Hepatocyte (in vitro differentiated cells): ENCODE measurements around the gene ART1. TPM values are rescaled to one million over a fixed set of nuclear protein-coding genes. Genes with fewer than 3 reads are reported as not detected.

Source experiments
- DNase-seq: peaks from one replicate; pipeline ENCODE4 v3.0.0-alpha.2; 2016; ENCODE audit warnings: low spot score
- H2AFZ ChIP-seq: fragments of 200-600 bp; sonication (generic); 2 replicates; pipeline ENCODE4 v1.6.0; 2016; ENCODE audit warnings: antibody characterized with exemption, mild to moderate bottlenecking
- H3K27ac ChIP-seq: fragments of 200-600 bp; sonication (generic); 2 replicates; pipeline ENCODE4 v1.5.1; 2016; ENCODE audit warnings: mild to moderate bottlenecking
- H3K27me3 ChIP-seq: fragments of 200-600 bp; sonication (generic); 2 replicates; pipeline ENCODE4 v1.6.1; 2016
- H3K36me3 ChIP-seq: fragments of 200-600 bp; sonication (generic); replicated peaks from 2 replicates; pipeline ENCODE4 v1.5.1; 2016; ENCODE audit warnings: low read depth; ENCODE audit not compliant: insufficient read depth
- H3K4me1 ChIP-seq: fragments of 200-600 bp; sonication (generic); 2 replicates; pipeline ENCODE4 v1.5.1; 2016; ENCODE audit warnings: mild to moderate bottlenecking, moderate library complexity; ENCODE audit not compliant: insufficient read depth
- H3K4me2 ChIP-seq: fragments of 200-600 bp; sonication (generic); 2 replicates; pipeline ENCODE4 v1.6.0; 2016
- H3K4me3 ChIP-seq: fragments of 200-600 bp; sonication (generic); 2 replicates; pipeline ENCODE4 v1.5.1; 2016; ENCODE audit warnings: mild to moderate bottlenecking
- H3K79me2 ChIP-seq: fragments of 200-600 bp; sonication (generic); 2 replicates; pipeline ENCODE4 v1.6.0; 2017; ENCODE audit warnings: mild to moderate bottlenecking
- H3K9me2 ChIP-seq: fragments of 200-600 bp; sonication (generic); replicated peaks from 2 replicates; pipeline ENCODE4 v1.6.0; 2017; ENCODE audit warnings: mild to moderate bottlenecking; ENCODE audit not compliant: insufficient read depth
- H3K9me3 ChIP-seq: fragments of 200-600 bp; sonication (generic); 2 replicates; pipeline ENCODE4 v1.5.1; 2016; ENCODE audit warnings: low read depth, mild to moderate bottlenecking
- H4K20me1 ChIP-seq: fragments of 200-600 bp; sonication (generic); 2 replicates; pipeline ENCODE4 v1.6.0; 2016; ENCODE audit warnings: mild to moderate bottlenecking; ENCODE audit not compliant: insufficient read depth, poor library complexity, severe bottlenecking
- CTCF ChIP-seq: fragments of 200-600 bp; sonication (generic); IDR thresholded peaks from 2 replicates; pipeline ENCODE4 v1.5.1; 2016; ENCODE audit warnings: antibody characterized with exemption, mild to moderate bottlenecking; ENCODE audit not compliant: poor library complexity
- EZH2 ChIP-seq: fragments of 200-600 bp; sonication (generic); IDR thresholded peaks from 2 replicates; pipeline ENCODE4 v1.6.1; 2016; ENCODE audit warnings: antibody characterized with exemption, mild to moderate bottlenecking, borderline replicate concordance
- EZH2phosphoT487 ChIP-seq: fragments of 200-600 bp; sonication (generic); IDR thresholded peaks from one replicate; pipeline ENCODE4 v1.6.1; 2018; ENCODE audit warnings: antibody characterized with exemption, mild to moderate bottlenecking, low read depth, moderate library complexity; ENCODE audit not compliant: unreplicated experiment, severe bottlenecking
- WGBS: methylation state at CpG from one replicate; pipeline ENCODE4 v1.1.6; 2016; ENCODE audit warnings: low lambda C conversion rate; ENCODE audit errors: missing lambda C conversion rate; 5-methylcytosine and 5-hydroxymethylcytosine counted together
- polyA plus RNA-seq: library from polyadenylated mRNA; unstranded; fragments of >200 nt; fragmentation: Nextera tagmentation; extraction: Ambion mirVana; gene quantifications from 2 replicates; pipeline ENCODE4 v1.2.1, GENCODE V29; 2016
- total RNA-seq: library from RNA; depleted of rRNA; stranded (reverse); fragments of >200 nt; gene quantifications from 2 replicates; pipeline ENCODE4 v1.2.3, GENCODE V29; 2014

The ART1 gene
- total and polyA plus RNA-seq, 2 experiments from 2014 or later: not detected

GRCh38 chr11:3669128-3669527 is 24.2 kb downstream of the ART1 start:
- no peaks in the 10 kb centered on the region for H3K4me1 ChIP-seq
- 98% methylated on average over 7 of the region's 7 CpGs for WGBS
- no peak for DNase-seq

GRCh38 chr11:3669742-3670183 is 24.8 kb downstream of the ART1 start:
- Histone ChIP-seq H3K27me3 (no peaks in the 10 kb centered on the region), H3K4me3 (no peak overlapping the region), H3K4me2 (no peak overlapping the region), H3K9me3 (no peaks in the 10 kb centered on the region), H4K20me1 (no peaks in the 10 kb centered on the region), H3K9me2 (no peaks in the 10 kb centered on the region), H3K4me1 (no peaks in the 10 kb centered on the region), H2AFZ (no peak overlapping the region), H3K36me3 (no peaks in the 10 kb centered on the region), H3K27ac (no peak overlapping the region), H3K79me2 (no peaks in the 10 kb centered on the region)
- DNase-seq: no peak
- WGBS: 90% methylated on average over 5 of the region's 5 CpGs
- TF ChIP-seq CTCF (no peak), EZH2 (no peak), EZH2phosphoT487 (no peak)

More at GRCh38 chr11:3669128-3669527, 24.2 kb downstream of the ART1 start:
- Histone ChIP-seq H3K79me2 (no peaks in the 10 kb centered on the region), H3K27ac (no peak overlapping the region), H4K20me1 (no peaks in the 10 kb centered on the region), H3K4me2 (no peak overlapping the region), H3K9me3 (no peaks in the 10 kb centered on the region), H3K9me2 (no peaks in the 10 kb centered on the region), H3K27me3 (no peaks in the 10 kb centered on the region), H3K4me3 (no peak overlapping the region), H3K36me3 (no peaks in the 10 kb centered on the region), H2AFZ (no peak overlapping the region)
- TF ChIP-seq CTCF (no peak), EZH2 (no peak), EZH2phosphoT487 (no peak)

DNA sequence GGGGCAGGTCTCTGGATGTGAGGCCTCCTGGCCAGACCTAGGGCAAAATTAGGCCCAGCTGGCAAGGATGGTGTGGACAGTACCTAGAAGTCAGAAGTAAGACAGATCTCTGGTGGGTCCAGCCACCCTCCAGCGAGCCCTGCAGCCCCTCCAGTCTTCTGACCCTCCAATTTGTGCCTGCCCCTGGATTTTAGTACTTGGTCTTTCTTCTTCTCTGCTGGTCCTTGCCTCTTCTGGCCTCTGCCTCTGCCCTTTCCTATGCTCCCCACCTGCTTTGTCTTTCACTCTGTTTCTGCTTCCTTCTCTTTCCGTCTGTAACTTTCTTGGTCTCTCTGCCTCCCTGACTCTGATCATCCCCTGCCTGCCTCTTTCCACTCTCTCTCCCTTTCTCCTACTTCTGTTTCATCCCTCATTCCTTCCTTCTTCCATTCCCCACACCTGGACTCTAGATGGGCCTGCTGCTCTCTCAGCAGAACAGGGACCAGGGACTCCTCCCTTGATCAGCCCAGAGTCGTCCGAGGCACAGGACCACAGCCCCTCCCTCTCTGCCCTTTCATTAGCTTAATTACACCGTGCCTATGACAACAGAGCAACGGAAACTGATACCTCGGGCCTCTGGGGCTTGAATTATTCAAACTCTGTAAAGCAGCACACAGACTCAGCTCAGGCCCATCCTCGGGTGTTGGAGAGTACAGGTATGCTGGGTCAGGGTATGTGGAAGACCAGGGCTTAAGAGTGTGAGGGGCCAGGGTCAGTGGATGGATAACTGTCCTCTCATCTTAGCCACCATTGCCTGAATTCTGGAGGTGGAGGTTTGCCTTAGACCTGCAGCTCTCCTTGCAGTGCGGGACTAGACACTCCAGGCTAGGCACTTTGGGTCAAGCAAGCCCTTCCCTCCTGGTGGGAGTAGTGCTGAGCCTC is 26.7 kb downstream of the ART1 start, which contains the start of gene CHRNA10:
Gene CHRNA10 (minus strand): TSS at position 51 of the 921 bp plus-strand sequence. CDS start 72 bp downstream, outside the sequence.
- 63% methylated on average over 9 of the region's 9 CpGs for WGBS
- H2AFZ ChIP-seq: no peak within 1 kb of the TSS

More for the DNA sequence above, 26.7 kb downstream of the ART1 start, which contains the start of gene CHRNA10:
- H3K4me3 ChIP-seq: no peak within 1 kb of the TSS
- H3K79me2 ChIP-seq: no peaks in the 10 kb centered on the region
- no peaks in the 10 kb centered on the region for H3K9me3 ChIP-seq
- H3K36me3 ChIP-seq: no peaks in the 10 kb centered on the region
- no peak for DNase-seq
- TF ChIP-seq EZH2phosphoT487 (no peak), CTCF (no peak), EZH2 (no peak)
- no peak within 1 kb of the TSS for H3K27ac ChIP-seq
- no peaks in the 10 kb centered on the region for H3K27me3 ChIP-seq
- no peak within 1 kb of the TSS for H3K4me2 ChIP-seq
- no peaks in the 10 kb centered on the region for H3K4me1 ChIP-seq
- H4K20me1 ChIP-seq: no peaks in the 10 kb centered on the region
- no peaks in the 10 kb centered on the region for H3K9me2 ChIP-seq
